Lung microvascular endothelial cell (primary cell): ENCODE results near the gene ASF1A. TPM values are rescaled to one million over a fixed set of nuclear protein-coding genes. Genes with fewer than 3 reads are reported as not detected.

Experiments
- DNase-seq, 2 donors: peaks; one replicate each; pipeline versions ENCODE4 v3.0.0 to v3.0.0-alpha.2; 2010; ENCODE audit warnings: low read depth in 2 of 2
- total RNA-seq: library from RNA; depleted of rRNA; stranded (reverse); fragments of >200 nt; gene quantifications from 2 replicates; pipeline ENCODE4 v1.2.1, GENCODE V29; 2014

ASF1A gene
- total RNA-seq, 1 donor from 2014 or later = 16.5 TPM

- DNase-seq = no peak
Measured at GRCh38 chr6:118881440-118882313, 12.3 kb upstream of the ASF1A start.

- no peak for DNase-seq
Measured at GRCh38 chr6:118882314-118882905, 11.5 kb upstream of the ASF1A start.

GRCh38 chr6:118886641-118887040 lies 7.3 kb upstream of the ASF1A start:
- no peak for DNase-seq

GRCh38 chr6:118889163-118889562 lies 4.8 kb upstream of the ASF1A start:
- no peak for DNase-seq

DNA sequence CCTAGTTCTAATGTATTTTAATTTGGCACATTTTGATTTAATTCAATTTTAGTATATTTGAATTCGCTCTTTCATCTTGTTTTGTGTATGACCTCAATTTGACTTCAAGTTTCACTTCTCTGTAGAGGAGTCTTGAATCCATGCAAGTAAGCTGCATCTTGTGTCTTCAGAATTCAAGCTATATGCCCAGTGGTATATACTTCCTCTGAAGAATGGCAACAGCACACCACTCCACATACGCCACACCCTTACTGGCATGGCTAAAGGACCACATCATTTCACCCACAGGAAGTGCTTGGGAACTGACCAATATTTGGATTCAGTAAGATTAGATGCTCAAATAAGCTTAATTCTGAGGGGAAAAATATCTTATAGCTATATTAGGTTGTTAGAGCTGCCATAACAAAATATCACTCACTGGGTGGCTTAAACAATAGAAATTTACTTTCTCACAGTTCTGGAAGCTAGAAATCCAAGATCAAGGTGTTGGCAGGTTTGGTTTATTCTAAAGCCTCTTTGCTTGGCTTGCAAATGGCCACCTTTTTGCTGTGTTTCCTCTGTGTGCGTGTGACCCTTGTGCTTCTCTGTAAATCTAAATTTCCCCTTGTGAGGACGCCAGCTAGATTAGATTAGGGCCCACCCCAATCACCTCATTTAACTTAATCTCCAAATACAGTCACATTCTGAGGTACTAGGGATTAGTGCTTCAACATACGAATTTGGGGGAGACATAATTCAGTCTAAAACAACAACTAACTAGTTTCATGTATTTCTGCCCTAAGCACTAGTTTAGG lies 2.8 kb upstream of the ASF1A start:
- no peak for DNase-seq

DNA sequence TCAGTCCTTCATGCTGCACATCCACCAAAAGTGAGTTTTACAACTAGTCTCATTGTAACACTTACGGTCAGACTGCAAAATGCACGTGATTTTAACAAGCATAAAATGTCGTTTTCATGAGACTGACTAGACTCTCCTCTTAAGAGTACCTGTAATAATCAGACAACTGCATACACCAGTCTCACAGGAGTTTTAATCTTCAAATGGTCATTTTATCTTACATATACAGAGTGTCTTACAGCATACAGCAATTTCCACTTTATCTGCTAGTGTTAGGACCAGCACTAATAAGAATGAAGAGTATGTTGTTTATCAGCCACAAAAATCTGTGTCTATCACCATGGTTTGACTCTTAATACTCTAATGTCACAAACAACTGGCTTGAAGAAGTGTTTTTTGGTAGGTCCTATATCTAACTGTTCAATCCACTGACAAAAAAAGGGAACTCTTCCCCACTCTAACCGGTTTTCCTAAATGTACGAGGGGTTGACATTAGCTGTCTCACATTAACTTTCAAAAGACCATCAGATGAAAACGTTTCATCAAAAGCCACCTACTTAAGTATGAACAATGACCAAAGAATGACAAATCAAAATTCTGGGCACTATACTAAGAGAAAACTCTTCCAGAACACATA lies 1.5 kb upstream of the ASF1A start:
- DNase-seq = peak; percentile 10 to 29

DNA sequence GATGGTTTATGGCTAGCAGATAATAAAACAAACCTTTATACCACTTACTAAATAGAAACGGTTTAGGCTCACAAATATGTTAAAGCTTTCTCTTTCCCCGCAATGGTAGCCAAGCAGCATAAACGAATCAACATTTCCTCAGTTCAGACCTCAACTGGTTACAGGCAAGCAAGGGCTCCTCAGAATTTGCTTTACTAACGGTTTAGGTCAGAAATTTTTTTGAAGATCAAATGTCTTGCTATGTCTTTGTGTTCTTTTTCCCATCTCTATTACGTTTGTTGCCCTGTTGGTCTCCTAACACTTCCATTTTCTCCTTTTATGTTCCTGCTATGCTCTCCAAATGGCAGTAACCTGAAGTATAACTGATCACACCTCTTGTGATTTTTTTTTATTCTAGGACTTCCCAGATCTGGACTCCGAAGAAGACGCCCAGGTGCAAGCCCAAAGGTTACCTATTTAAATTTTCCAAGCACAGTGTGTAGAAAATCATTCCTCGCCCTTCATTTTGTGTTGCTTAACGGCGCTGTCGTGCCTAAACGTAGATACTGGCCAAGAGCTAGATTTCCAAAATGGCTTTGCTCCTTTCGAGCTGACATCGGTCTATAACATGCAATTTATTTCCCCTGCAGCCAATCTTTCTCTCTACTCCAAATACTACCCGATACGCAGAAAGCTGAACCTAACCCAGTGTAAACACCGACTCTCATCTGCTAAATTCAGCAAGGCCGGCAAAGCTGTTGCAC lies 717 bp upstream of the ASF1A start:
- peak; percentile 71 to 79 for DNase-seq

GRCh38 chr6:118894425-118895260 lies 691 bp downstream of the ASF1A start:
- DNase-seq = peak; percentile 75 to 79

- no peak for DNase-seq
Measured at GRCh38 chr6:118895261-118895560, 1.3 kb downstream of the ASF1A start.

GRCh38 chr6:118895859-118896258 lies 1.9 kb downstream of the ASF1A start:
- DNase-seq = no peak

- peak; percentile 66 to 70 for DNase-seq
Measured at GRCh38 chr6:118896339-118897136, 2.6 kb downstream of the ASF1A start.

- no peak for DNase-seq
Measured at GRCh38 chr6:118897386-118897785, 3.4 kb downstream of the ASF1A start.

DNA sequence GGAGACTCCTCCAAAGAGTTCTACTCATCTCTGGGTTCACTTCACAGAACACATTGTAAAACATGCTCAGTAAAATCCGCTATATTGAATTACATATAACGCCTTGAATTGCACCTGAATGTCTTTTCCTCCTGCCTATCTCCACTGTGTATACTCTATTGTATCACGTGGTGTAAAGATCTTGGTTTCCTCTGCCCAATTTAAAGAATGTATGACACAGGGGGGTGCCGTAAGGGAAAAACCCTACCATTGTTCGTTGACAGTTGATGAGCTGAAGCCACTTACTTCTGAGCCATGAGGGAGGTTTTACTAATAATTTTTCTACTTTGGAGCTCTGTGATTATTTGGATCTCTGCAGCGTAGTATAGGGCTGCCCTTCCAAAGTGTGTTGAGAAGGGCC lies 6.0 kb downstream of the ASF1A start:
- no peak for DNase-seq

- peak in 1 of 2 donors; percentile 36 for DNase-seq
Measured at GRCh38 chr6:118902726-118903125, 8.8 kb downstream of the ASF1A start.

DNA sequence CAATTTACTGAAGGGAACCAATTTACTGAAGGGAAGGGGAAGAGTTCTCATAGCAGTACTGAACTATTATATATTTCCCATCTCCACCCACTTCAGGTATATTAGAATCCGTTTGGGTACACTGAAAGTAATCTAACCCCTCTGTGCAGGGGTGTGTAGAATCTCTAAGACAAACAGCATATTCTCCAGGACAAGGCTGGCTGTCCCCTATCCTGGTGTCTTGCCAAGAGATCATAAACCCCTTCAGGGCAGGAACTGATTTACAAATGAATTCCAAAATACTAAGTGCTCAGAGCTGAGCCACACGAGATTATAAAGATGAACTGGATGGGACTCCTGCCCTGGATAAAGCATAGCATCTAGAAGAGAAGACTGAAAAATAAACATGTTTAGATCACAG lies 9.2 kb downstream of the ASF1A start:
- DNase-seq = no peak

DNA sequence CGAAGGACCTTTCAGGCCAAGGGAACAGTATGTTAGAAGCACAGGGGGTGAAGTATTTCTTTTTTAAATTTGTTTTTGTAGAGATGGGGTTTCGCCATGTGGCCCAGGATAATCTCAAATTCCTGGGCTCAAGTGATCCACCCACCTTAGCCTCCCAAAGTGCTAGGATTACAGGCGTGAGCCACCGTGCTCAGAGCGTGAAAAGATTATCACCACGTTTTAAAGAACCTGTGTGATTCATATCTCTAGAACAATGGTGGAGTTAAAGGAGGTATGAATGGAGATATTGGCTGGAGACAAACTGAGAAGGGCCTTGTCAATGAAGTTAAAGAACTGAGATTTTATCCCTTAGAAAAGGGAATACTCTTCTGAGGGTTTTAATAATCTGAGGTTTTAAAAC lies 9.7 kb downstream of the ASF1A start:
- no peak for DNase-seq

GRCh38 chr6:118905084-118905483 lies 11.1 kb downstream of the ASF1A start:
- no peak for DNase-seq

- DNase-seq = no peak
Measured at GRCh38 chr6:118905851-118906250, 11.9 kb downstream of the ASF1A start.

- no peak for DNase-seq
Measured at GRCh38 chr6:118908441-118908840, 14.5 kb downstream of the ASF1A start.

GRCh38 chr6:118912646-118913045 lies 18.7 kb downstream of the ASF1A start:
- no peak for DNase-seq
